GM10248 (cell line): ENCODE results near the gene PROK1.

Experiments
- CTCF ChIA-PET: fragments of 300-600 bp; sonication (Branson Sonifier 250); formaldehyde crosslinking; extraction: SDS; loops from one replicate; lab custom pipeline; 2021; ENCODE audit warnings: antibody characterized with exemption; lab: Yijun Ruan, JAX
- POLR2A ChIA-PET: fragments of 350-650 bp; sonication (Branson Sonifier 250); formaldehyde crosslinking; extraction: SDS; loops from one replicate; lab custom pipeline; 2020; ENCODE audit warnings: antibody characterized with exemption; lab: Yijun Ruan, JAX
- DNase-seq: peaks from one replicate; pipeline ENCODE4 v3.0.0; 2012; ENCODE audit errors: extremely low spot score
- TF ChIP-seq, protein P1 (sequence below): IDR thresholded peaks from 2 replicates; pipeline ENCODE4 v1.5.1; 2012; ENCODE audit warnings: mild to moderate bottlenecking, low read depth; ENCODE audit errors: extremely low read depth, missing control alignments, control extremely low read depth

Gene PROK1

DNA sequence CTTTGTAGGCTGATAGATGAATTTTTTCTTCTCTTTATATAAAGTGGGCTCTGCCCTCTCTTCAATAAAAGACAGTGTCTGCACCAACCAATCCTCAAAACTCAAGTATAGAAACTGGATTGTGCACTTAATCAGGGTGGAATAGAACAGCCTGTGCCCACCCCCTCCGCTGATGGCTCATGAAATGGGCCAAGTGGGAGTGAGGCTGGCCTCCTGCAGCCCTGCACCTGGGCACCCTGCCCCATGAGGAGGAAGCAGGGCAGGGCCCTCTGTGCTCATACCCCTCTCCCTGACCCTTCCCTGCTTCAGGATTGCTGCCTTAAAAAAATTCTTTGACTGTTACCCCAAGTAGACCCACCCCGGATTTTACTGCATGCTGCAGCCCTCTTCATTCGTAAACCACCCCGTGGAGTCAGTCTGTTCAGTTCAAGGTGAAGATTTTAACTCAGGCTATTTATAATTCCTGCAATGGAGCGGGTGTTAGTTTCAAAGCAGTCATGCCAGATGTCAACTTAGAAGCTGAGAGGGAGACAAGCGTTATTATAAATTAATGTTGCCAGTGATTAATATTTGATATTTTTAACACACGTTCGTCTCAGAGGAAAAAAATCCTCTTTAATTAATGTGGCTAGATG lies 15.8 kb downstream of the PROK1 start:
- ChIA-PET POLR2A (no interaction called here), CTCF (interaction anchor here (1.4 to 13.4 kb wide), 7 partner anchors 29 to 407 kb away, joined by 3 to 295 read pairs (median 27); partner anchors contain the start of gene KCNC4)
- DNase-seq: no peak
- TF ChIP-seq, protein P1, sequence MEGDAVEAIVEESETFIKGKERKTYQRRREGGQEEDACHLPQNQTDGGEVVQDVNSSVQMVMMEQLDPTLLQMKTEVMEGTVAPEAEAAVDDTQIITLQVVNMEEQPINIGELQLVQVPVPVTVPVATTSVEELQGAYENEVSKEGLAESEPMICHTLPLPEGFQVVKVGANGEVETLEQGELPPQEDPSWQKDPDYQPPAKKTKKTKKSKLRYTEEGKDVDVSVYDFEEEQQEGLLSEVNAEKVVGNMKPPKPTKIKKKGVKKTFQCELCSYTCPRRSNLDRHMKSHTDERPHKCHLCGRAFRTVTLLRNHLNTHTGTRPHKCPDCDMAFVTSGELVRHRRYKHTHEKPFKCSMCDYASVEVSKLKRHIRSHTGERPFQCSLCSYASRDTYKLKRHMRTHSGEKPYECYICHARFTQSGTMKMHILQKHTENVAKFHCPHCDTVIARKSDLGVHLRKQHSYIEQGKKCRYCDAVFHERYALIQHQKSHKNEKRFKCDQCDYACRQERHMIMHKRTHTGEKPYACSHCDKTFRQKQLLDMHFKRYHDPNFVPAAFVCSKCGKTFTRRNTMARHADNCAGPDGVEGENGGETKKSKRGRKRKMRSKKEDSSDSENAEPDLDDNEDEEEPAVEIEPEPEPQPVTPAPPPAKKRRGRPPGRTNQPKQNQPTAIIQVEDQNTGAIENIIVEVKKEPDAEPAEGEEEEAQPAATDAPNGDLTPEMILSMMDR: no peak

- no peak for DNase-seq
- TF ChIP-seq, protein P1: no peak
- CTCF ChIA-PET: interaction anchor here (4.3 kb wide), 1 partner anchor 25 kb away, joined by 23 read pairs; no protein-coding TSS in a partner anchor
- POLR2A ChIA-PET: no interaction called here
Measured at GRCh38 chr1:110471131-110471530, 20.2 kb downstream of the PROK1 start.

DNA sequence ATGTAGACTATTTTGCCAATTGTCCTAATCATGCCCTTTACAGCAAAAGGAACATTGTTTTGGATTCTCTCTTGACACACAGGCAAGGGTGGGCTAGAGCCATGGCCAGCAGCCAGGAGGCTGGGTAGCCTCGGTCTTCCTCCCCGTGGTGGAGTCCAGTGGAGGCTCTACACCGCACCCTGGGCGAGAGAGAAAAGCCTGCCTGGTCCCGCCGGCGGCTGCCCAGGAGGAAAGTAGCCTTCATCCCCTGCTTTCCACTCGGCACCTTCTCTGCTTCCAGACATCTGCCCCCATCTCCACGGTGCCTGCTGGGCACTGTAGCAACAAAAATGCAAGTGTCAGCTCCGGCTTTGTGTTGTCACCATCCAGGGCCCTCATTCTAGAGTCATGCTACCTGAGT lies 21.6 kb downstream of the PROK1 start:
- ChIA-PET POLR2A (no interaction called here), CTCF (interaction anchor here (1.1 to 4.3 kb wide), 5 partner anchors 12 to 276 kb away, joined by 3 to 23 read pairs (median 11); no protein-coding TSS in a partner anchor)
- no peak for DNase-seq
- TF ChIP-seq, protein P1: no peak

DNA sequence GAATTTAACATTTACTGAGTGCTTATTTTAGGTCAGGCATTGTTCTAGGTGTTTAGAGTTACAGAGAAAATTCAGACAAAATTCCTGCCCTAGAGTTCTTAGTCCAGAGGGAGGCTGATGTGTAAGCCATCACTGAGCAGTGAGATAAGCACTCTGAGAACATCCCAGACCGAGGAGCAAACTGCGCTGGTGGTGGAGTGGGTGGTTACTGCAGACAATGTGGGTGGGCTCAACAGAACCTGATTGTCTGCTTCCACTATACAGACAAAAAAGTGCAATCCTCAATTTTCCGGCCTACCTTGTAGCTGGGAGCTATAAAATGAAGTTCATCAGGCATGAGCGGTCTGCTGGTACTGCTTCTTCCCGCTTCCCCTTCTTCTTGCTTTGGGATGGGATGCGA lies 23.5 kb downstream of the PROK1 start:
- TF ChIP-seq, protein P1: no peak
- DNase-seq: no peak
- POLR2A ChIA-PET: no interaction called here
- CTCF ChIA-PET: interaction anchor here (0.8 to 4.3 kb wide), 6 partner anchors 11 to 272 kb away, joined by 3 to 23 read pairs (median 8); no protein-coding TSS in a partner anchor

DNA sequence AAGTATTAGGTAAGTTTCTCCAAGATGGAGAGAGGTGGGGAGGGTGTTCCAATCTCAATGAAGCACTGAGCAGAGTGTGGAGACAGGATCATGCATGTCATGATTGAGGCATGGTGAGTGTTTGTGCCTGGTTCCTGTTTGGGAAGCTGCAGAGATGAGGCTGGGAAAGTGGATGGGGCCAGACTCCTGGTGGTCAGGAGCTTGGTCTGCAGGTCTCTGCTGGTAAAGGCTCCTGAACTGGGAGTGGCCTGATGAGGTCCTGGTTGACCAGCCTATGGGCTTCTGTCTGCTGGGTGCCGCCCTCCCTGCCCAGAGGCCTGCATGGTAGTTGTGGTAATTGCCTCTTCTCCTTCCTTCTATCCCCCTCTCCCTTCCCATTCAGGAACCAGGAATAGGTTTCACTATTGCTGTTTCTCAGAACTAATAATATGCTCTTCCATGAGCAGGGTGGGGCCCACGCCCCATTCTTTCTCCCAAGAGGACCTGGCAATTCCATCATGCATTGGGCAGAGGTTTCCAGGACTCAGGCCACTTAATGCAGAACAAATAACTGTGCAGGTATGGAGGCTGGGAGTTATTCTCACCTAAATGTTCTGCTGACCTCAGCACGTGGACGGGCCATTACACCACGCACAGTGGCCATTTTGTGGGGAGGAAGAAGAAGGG lies 24.5 kb downstream of the PROK1 start:
- ChIA-PET POLR2A (no interaction called here), CTCF (interaction anchor here (1.4 kb wide), 1 partner anchor 16 kb away, joined by 6 read pairs; no protein-coding TSS in a partner anchor)
- DNase-seq: no peak
- TF ChIP-seq, protein P1: no peak

- POLR2A ChIA-PET: no interaction called here
Measured at GRCh38 chr1:110476028-110476765, 25.2 kb downstream of the PROK1 start.

More at GRCh38 chr1:110476028-110476765, 25.2 kb downstream of the PROK1 start:
- TF ChIP-seq, protein P1: no peak
- DNase-seq: no peak
- CTCF ChIA-PET: interaction anchor here (1.2 to 2.9 kb wide), 3 partner anchors 17 to 268 kb away, joined by 4 to 22 read pairs (median 6); no protein-coding TSS in a partner anchor
